ENCODE measurements around the gene CYP2B6.
"Not testable (repeated sequence)": the region's sequence is repeated elsewhere in the genome, so short reads cannot be mapped to it uniquely, and the experiment has no call there.

Gene CYP2B6

DNA sequence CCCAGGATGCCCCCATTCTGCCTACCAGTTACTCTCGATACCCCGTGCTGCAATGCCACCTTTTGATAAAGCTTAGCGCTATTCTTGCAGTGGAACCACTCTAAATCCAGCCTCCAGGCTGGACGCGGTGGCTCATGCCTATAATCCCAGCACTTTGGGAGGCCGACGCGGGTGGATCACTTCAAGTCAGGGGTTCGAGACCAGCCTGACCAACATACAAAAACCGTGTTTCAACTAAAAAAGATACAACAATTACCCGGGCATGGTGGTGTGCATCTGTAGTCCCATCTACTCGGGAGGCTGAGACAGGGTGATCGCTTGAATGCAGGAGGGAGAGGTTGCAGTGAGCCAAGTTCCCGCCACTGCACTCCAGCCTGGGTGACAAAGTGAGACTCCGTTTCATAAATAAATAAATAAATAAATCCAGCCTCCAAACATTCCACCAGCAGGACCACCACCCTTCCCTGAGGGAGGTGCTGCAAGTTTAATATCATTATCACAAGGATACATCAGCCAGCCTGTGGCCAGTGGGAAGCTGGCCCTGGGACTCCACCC is 27.7 kb downstream of the CYP2B6 start:
- no peaks in the 10 kb centered on the region for H3K9me3 ChIP-seq (ENCODE audit: control insufficient read depth in 1 of 2, low read length in 2 of 2)
- no peaks in the 10 kb centered on the region for H3K4me1 ChIP-seq (ENCODE audit: control insufficient read depth in 1 of 2, insufficient read depth in 2 of 2, low read length in 2 of 2)
- H3K27me3 ChIP-seq (ENCODE audit: low read depth, low read length) = no peaks in the 10 kb centered on the region
- no peak overlapping the region for H3K4me3 ChIP-seq (ENCODE audit: low read depth in 1 of 2, low read length in 2 of 2)
- no peaks in the 10 kb centered on the region for H3K36me3 ChIP-seq (ENCODE audit: control insufficient read depth in 1 of 2, insufficient read depth in 2 of 2, low read length in 2 of 2)
- H3K27ac ChIP-seq (ENCODE audit: low read length) = no peak overlapping the region

DNA sequence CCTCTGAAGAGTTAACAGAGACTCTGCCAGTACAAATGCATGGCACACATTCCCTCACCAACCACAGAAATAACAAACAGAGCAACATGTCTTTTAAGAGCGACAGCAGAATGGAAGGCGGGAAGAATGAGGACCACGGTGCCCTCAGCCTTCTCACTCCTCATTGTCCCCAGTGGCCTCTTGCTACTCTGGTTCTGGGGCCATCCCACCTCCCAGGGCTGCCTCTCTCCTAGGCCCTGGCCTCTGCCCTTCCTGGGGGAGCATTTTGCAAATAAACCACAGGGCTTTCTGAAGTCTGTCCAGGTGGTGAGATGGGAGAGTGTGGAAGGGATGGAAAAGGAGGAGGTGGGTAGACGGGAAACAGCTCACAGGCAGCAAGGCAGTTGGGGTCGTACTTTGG is 28.3 kb downstream of the CYP2B6 start:
- no peaks in the 10 kb centered on the region for H3K27me3 ChIP-seq (ENCODE audit: low read depth, low read length)
- no peak overlapping the region for H3K4me3 ChIP-seq (ENCODE audit: low read depth in 1 of 2, low read length in 2 of 2)
- no peaks in the 10 kb centered on the region for H3K4me1 ChIP-seq (ENCODE audit: control insufficient read depth in 1 of 2, insufficient read depth in 2 of 2, low read length in 2 of 2)
- H3K36me3 ChIP-seq (ENCODE audit: control insufficient read depth in 1 of 2, insufficient read depth in 2 of 2, low read length in 2 of 2) = no peaks in the 10 kb centered on the region
- no peak overlapping the region for H3K27ac ChIP-seq (ENCODE audit: low read length)
- no peaks in the 10 kb centered on the region for H3K9me3 ChIP-seq (ENCODE audit: control insufficient read depth in 1 of 2, low read length in 2 of 2)

DNA sequence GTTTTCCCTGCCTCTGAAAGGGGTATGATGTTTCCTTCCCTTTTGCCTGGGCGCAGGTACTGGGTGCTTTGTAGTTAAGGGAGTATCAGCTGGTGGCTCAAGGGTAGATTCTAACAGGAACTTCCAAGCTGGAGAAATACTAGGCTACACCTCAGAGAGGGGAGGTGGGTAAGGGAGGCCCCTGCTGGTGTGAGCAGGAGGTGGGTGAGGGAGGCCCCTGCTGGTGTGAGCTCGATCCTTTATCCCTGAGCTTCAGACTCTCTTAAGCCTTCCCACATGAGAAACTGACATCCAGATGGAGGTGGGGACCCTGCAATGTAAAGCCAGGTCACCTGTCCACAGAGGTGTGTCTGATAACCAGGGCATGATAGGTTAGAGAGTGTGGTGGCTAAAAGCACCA is 32.1 kb downstream of the CYP2B6 start:
- H3K4me1 ChIP-seq (ENCODE audit: control insufficient read depth in 1 of 2, insufficient read depth in 2 of 2, low read length in 2 of 2) = no peaks in the 10 kb centered on the region
- no peaks in the 10 kb centered on the region for H3K9me3 ChIP-seq (ENCODE audit: control insufficient read depth in 1 of 2, low read length in 2 of 2)
- H3K4me3 ChIP-seq (ENCODE audit: low read depth in 1 of 2, low read length in 2 of 2) = no peak overlapping the region
- H3K27ac ChIP-seq (ENCODE audit: low read length) = no peak overlapping the region
- no peaks in the 10 kb centered on the region for H3K36me3 ChIP-seq (ENCODE audit: control insufficient read depth in 1 of 2, insufficient read depth in 2 of 2, low read length in 2 of 2)
- H3K27me3 ChIP-seq (ENCODE audit: low read depth, low read length) = peaks cover 4% of the 10 kb centered on the region

DNA sequence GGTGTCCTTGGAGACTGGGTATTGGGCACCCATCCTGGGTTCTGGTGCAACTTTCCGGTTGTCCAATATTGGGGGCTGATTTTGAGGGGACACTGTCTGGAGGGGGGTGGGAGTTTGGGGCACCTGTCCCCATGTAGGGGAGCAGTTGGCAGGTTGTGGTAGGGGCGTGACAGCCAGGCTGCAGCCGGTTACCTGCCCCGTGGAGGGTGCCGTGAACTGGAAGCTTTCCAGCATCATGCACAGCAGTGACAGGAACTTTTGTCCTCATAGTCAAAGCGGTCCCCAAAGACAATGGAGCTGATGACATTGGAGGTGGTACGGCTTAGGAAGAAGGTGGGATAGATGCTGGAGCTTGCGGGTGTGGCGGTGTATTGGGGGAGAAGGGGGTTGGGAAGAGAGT is 34.3 kb downstream of the CYP2B6 start:
- Histone ChIP-seq H3K36me3 (ENCODE audit: control insufficient read depth in 1 of 2, insufficient read depth in 2 of 2, low read length in 2 of 2) (no peaks in the 10 kb centered on the region), H3K4me1 (ENCODE audit: control insufficient read depth in 1 of 2, insufficient read depth in 2 of 2, low read length in 2 of 2) (no peaks in the 10 kb centered on the region), H3K27ac (ENCODE audit: low read length) (no peak overlapping the region), H3K27me3 (ENCODE audit: low read depth, low read length) (peaks cover 4% of the 10 kb centered on the region), H3K4me3 (ENCODE audit: low read depth in 1 of 2, low read length in 2 of 2) (no peak overlapping the region), H3K9me3 (ENCODE audit: control insufficient read depth in 1 of 2, low read length in 2 of 2) (no peaks in the 10 kb centered on the region)

DNA sequence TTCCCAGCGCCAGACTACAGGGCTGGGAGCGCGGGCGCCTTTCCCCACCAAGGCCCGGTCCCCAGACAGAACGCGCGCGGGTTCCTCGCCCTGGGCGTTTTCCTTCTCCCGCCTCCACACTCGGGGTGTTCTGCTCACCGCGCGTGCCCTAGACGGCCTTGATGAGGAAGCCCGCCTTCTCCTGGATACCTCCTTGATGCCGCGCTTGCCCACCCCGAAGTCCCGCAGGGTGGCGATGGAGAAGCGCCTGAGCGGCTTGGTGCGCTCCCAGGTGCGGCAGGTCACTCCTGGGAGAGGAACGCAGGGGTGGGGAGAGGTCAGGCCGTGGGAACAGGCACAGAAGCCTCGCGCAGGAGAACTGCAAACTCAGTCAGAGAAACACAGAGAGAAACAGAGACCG is 34.8 kb downstream of the CYP2B6 start:
- no peaks in the 10 kb centered on the region for H3K9me3 ChIP-seq (ENCODE audit: control insufficient read depth in 1 of 2, low read length in 2 of 2)
- H3K27ac ChIP-seq (ENCODE audit: low read length) = no peak overlapping the region
- H3K36me3 ChIP-seq (ENCODE audit: control insufficient read depth in 1 of 2, insufficient read depth in 2 of 2, low read length in 2 of 2) = no peaks in the 10 kb centered on the region
- peaks cover 4% of the 10 kb centered on the region for H3K27me3 ChIP-seq (ENCODE audit: low read depth, low read length)
- H3K4me3 ChIP-seq (ENCODE audit: low read depth in 1 of 2, low read length in 2 of 2) = no peak overlapping the region
- H3K4me1 ChIP-seq (ENCODE audit: control insufficient read depth in 1 of 2, insufficient read depth in 2 of 2, low read length in 2 of 2) = no peaks in the 10 kb centered on the region

DNA sequence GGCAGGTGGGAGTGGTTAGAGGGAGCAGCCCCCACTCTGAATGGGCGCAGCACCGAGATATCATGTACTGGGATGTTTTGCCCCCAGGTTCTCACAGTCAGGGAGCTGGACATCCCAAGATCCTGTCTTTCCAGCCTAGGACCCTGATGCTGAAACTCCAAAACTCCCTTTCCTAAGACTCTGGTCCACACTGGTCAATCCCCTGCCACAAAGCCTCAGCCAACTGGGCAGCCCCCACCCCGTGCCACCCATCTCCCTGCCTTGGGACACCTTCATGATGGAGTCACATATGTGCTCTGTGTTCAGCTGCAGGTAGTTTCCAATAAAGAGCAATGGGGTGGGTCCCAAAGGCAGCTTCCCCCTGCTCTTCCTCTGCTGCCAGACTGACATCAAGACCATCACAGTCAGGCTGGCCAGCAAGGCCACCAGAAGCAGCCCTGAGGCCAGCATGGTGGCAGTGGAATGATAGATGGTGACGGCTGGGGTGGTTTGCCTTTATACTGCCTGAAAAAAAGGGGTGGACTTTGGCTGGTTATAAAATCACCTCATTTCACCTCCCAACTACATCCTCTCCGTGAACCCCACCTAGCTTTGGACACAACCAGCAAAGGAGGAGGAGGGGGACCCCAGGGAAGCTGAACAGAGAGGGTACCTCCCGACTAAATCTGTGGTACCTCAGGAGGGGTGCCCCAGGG is 36.3 kb downstream of the CYP2B6 start:
- H3K4me1 ChIP-seq (ENCODE audit: control insufficient read depth in 1 of 2, insufficient read depth in 2 of 2, low read length in 2 of 2) = no peaks in the 10 kb centered on the region
- H3K4me3 ChIP-seq (ENCODE audit: low read depth in 1 of 2, low read length in 2 of 2) = no peak overlapping the region
- H3K9me3 ChIP-seq (ENCODE audit: control insufficient read depth in 1 of 2, low read length in 2 of 2) = no peaks in the 10 kb centered on the region
- no peaks in the 10 kb centered on the region for H3K36me3 ChIP-seq (ENCODE audit: control insufficient read depth in 1 of 2, insufficient read depth in 2 of 2, low read length in 2 of 2)
- H3K27ac ChIP-seq (ENCODE audit: low read length) = no peak overlapping the region
- peaks cover 4% of the 10 kb centered on the region for H3K27me3 ChIP-seq (ENCODE audit: low read depth, low read length)

DNA sequence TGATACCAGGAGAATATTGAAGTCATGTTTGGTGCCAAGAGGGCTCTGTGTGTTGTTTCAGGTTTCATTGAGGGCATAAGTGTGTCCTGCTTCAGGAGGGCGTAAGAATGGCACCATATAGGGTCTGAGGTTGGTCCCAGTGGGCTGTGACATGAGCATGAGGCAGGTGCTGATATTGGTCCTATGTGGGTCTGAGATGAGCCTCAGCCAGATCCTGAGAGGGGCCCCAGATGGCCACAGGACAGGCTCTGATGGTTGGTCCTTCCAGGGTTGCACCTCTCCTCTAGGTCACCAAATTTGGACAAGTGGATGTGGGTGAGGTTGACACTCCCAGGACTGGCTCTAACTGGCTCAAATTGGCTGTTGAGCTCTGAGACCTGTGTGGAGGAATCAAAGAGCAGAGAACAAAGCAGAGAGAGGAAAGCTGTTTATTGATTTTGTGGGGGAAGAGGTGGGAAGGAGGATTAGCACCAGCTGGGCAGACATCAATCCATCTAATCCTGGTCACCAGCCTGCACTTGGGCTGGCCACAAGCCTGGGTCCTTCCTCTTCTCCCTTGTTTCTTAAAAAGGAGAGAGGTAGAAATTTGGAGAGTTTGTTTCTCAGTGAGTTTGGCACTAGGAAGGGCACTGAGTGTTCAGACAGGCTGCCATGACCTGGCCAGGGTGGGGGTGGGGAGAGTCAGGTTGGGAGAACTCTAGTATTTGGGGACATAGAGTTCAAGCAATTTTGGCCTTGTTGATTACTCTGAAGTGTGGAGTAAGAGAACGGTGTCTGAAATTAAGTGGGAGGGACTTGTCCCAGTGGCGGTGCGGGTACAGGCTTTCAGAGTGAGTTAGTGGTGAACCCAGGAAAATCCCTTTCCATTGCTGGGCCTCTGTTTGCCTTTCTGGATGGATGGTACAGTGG is 38.7 kb downstream of the CYP2B6 start:
- Histone ChIP-seq H3K9me3 (ENCODE audit: control insufficient read depth in 1 of 2, low read length in 2 of 2) (no peaks in the 10 kb centered on the region), H3K27ac (ENCODE audit: low read length) (no peak overlapping the region), H3K4me1 (ENCODE audit: control insufficient read depth in 1 of 2, insufficient read depth in 2 of 2, low read length in 2 of 2) (no peaks in the 10 kb centered on the region), H3K36me3 (ENCODE audit: control insufficient read depth in 1 of 2, insufficient read depth in 2 of 2, low read length in 2 of 2) (no peaks in the 10 kb centered on the region), H3K4me3 (ENCODE audit: low read depth in 1 of 2, low read length in 2 of 2) (no peak overlapping the region), H3K27me3 (ENCODE audit: low read depth, low read length) (peaks cover under 1% of the 10 kb centered on the region)

DNA sequence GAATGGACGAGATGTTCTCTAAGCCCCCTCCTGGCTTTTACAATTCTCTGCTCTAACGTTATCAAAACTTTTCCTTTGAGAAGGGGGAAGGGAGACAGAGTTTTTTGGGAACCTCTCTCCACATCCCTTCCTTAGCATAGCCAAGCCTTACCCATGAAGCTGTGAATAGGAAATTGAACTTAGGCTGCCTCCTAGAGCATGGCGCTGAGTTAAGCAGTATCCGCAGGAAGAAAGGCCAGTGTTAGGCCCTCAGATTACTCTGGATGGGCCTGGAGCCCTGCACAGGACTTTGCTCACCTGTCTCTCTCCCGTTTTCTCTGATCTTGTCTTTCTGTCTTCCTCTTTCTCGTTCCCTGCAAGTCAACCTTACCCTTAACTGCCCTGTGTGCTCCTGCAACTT is 39.6 kb downstream of the CYP2B6 start:
- H3K4me1 ChIP-seq (ENCODE audit: control insufficient read depth in 1 of 2, insufficient read depth in 2 of 2, low read length in 2 of 2) = no peaks in the 10 kb centered on the region
- no peak overlapping the region for H3K27ac ChIP-seq (ENCODE audit: low read length)
- H3K9me3 ChIP-seq (ENCODE audit: control insufficient read depth in 1 of 2, low read length in 2 of 2) = no peaks in the 10 kb centered on the region
- no peaks in the 10 kb centered on the region for H3K36me3 ChIP-seq (ENCODE audit: control insufficient read depth in 1 of 2, insufficient read depth in 2 of 2, low read length in 2 of 2)
- H3K27me3 ChIP-seq (ENCODE audit: low read depth, low read length) = no peaks in the 10 kb centered on the region
- H3K4me3 ChIP-seq (ENCODE audit: low read depth in 1 of 2, low read length in 2 of 2) = no peak overlapping the region

DNA sequence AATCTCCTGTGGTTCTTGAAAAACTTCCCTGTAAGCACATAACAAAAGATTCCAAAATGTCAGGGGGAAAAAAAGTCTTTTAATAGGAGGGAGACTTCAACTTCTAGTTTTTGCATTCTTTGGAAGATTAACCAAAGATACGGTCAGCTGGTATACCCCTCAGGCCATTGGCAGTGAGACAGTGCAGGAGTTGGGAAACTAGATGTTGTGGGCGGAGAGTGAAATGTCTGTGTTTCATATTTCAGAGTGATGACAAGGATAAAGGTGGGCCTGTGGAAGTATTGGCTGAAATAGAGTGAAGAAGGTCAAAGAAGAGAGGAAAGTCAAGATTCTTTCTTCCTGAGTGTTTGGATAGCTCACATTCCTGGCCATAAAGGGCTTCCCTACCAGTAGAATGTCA is 40.8 kb downstream of the CYP2B6 start:
- Histone ChIP-seq H3K27ac (ENCODE audit: low read length) (no peak overlapping the region), H3K4me1 (ENCODE audit: control insufficient read depth in 1 of 2, insufficient read depth in 2 of 2, low read length in 2 of 2) (no peaks in the 10 kb centered on the region), H3K36me3 (ENCODE audit: control insufficient read depth in 1 of 2, insufficient read depth in 2 of 2, low read length in 2 of 2) (no peaks in the 10 kb centered on the region), H3K27me3 (ENCODE audit: low read depth, low read length) (no peaks in the 10 kb centered on the region), H3K4me3 (ENCODE audit: low read depth in 1 of 2, low read length in 2 of 2) (no peak overlapping the region), H3K9me3 (ENCODE audit: control insufficient read depth in 1 of 2, low read length in 2 of 2) (no peaks in the 10 kb centered on the region)

DNA sequence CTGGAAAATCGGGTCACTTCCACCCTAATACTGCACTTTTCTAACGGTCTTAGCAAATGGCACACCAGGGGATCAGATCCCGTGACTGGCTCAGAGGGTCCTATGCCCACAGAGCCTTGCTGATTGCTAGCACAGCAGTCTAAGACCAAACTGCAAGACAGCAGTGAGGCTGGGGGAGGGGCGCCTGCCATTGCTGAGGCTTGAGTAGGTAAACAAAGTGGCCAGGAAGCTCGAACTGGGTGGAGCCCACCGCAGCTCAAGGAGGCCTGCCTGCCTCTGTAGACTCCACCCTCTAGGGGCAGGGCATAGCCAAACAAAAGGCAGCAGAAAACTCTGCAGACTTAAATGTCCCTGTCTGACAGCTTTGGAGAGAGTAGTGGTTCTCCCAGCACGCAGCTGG is 42.2 kb downstream of the CYP2B6 start:
- not testable (repeated sequence) for H3K4me3 ChIP-seq (ENCODE audit: low read depth in 1 of 2, low read length in 2 of 2); H3K27me3 ChIP-seq (ENCODE audit: low read depth, low read length); H3K36me3 ChIP-seq (ENCODE audit: control insufficient read depth in 1 of 2, insufficient read depth in 2 of 2, low read length in 2 of 2); H3K9me3 ChIP-seq (ENCODE audit: control insufficient read depth in 1 of 2, low read length in 2 of 2); H3K27ac ChIP-seq (ENCODE audit: low read length); H3K4me1 ChIP-seq (ENCODE audit: control insufficient read depth in 1 of 2, insufficient read depth in 2 of 2, low read length in 2 of 2)

DNA sequence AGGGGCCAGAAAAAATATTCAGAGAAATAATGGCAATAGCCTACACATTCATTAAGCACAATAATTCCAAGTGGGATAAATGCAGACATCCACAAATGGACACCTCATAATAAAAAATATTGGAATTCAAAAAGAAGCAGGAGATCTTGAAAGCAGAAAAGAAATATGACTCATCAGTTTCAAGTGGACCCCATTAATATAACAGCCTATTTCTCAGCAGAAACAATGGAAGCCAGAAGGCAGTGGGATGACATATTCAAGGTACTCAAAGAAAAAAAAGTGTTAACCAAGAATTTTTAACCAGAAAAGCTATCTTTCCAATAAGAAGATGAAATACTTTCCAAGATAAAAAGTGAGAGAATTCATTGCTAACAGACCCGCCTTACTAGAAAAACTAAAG is 48.7 kb downstream of the CYP2B6 start:
- Histone ChIP-seq H3K4me1 (ENCODE audit: control insufficient read depth in 1 of 2, insufficient read depth in 2 of 2, low read length in 2 of 2) (no peaks in the 10 kb centered on the region), H3K9me3 (ENCODE audit: control insufficient read depth in 1 of 2, low read length in 2 of 2) (no peaks in the 10 kb centered on the region), H3K27ac (ENCODE audit: low read length) (no peak overlapping the region), H3K4me3 (ENCODE audit: low read depth in 1 of 2, low read length in 2 of 2) (no peak overlapping the region), H3K27me3 (ENCODE audit: low read depth, low read length) (no peaks in the 10 kb centered on the region), H3K36me3 (ENCODE audit: control insufficient read depth in 1 of 2, insufficient read depth in 2 of 2, low read length in 2 of 2) (no peaks in the 10 kb centered on the region)

All from muscle layer of duodenum (tissue), 2 donors.